Measurements from ENCODE around the gene PEX7.
"Not testable (repeated sequence)": the region's sequence is repeated elsewhere in the genome, so short reads cannot be mapped to it uniquely, and the experiment has no call there.

- not testable (repeated sequence) for TF ChIP-seq CTCF (conservative IDR thresholded peaks at IDR 0.05); ZFX (IDR thresholded peaks at IDR 0.05)
Measured at GRCh38 chr6:136959935-136960334, 137.5 kb downstream of the PEX7 start.

All from C4-2B (cell line).